KOPT-K1 (cell line): ENCODE measurements around the gene HVCN1.

Experiments
- H3K27ac ChIP-seq: fragments of 200-600 bp; sonication (generic); 2 replicates; pipeline ENCODE4 v1.5.1; 2016; ENCODE audit warnings: antibody characterized with exemption, mild to moderate bottlenecking, low read depth, low read length; ENCODE audit not compliant: poor library complexity, severe bottlenecking
- H3K36me3 ChIP-seq: fragments of 200-600 bp; sonication (generic); 2 replicates; pipeline ENCODE4 v1.5.1; 2017; ENCODE audit warnings: antibody characterized with exemption, mild to moderate bottlenecking, low read length, moderate library complexity; ENCODE audit not compliant: insufficient read depth
- H3K9me3 ChIP-seq: fragments of 200-600 bp; sonication (generic); 2 replicates; pipeline ENCODE4 v1.5.1; 2017; ENCODE audit warnings: antibody characterized with exemption, low read length, mild to moderate bottlenecking; ENCODE audit not compliant: insufficient read depth, poor library complexity, severe bottlenecking

HVCN1 gene

DNA sequence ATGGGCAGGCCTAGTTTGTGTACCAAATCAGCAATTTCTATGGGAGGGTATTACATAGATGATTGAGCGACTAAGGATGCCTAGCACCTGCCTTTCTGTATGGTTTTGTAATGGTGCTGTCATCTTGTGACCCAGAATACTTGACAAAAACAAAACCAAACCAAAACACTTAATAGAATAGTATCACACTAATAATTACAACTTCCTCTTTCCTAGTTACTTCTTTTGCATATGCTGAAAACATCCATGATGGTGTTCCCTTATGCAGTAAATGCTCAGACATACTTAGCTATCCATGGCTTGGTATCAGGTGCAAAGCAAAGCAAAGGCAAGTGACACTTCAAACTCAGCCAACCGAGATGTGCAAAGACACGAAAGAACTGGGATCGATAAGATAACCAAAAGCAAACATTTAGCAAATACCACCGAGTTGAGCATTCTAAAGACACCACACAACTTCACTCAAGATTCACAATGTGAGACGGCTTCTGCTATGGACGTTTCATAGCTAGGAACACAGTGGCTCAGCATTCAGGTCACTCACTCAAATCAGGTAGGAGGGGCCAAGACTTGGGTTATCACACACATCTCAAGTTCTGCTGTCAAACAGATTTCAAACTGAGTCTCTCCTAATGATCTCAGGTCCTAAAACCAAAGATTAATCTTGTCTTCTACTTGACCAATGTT, 29.4 kb upstream of the HVCN1 start:
- Histone ChIP-seq H3K27ac (no peak overlapping the region), H3K9me3 (no peaks in the 10 kb centered on the region), H3K36me3 (peaks cover 81% of the 10 kb centered on the region)

DNA sequence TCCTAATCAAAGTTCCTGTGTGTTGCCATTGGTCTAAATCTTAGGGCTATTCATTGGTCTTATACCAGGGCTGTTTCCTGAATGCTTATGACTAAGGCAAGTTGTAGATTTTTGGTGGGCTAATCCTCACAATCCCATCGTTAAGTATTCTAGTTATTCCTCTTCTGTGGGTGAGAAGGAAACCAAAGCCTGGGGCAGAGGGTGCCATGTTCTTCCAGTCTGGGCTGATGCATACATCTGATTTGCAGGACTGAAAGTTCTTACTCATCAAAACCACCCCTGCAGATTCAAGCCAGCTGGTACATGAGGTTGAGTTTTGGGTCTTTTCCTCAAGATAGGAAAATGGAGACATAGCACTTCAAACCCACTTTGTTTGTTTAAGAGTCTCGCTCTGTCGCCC, 28.1 kb upstream of the HVCN1 start:
- no peaks in the 10 kb centered on the region for H3K9me3 ChIP-seq
- H3K36me3 ChIP-seq = peaks cover 67% of the 10 kb centered on the region
- H3K27ac ChIP-seq = no peak overlapping the region

DNA sequence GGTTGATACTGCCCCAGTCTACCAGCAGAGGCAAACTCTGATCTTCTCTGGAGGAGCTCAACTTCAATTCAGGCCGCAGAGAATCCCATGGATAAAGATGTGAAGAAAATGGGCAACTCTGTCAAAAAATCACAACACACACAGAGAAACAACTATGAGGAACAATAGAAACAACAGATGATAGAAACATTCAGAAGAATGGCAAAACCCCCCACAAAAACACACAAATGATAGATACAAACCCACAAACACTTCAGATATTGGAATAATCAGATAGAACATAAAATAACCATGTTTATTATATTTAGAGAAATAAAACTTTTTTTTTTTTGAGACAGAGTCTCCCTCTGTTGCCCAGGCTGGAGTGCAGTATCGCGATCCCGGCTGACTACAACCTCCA, 20.0 kb upstream of the HVCN1 start:
- Histone ChIP-seq H3K27ac (no peak overlapping the region), H3K36me3 (peaks cover 5% of the 10 kb centered on the region; the same call in 1 of the 2 replicates), H3K9me3 (no peaks in the 10 kb centered on the region)

DNA sequence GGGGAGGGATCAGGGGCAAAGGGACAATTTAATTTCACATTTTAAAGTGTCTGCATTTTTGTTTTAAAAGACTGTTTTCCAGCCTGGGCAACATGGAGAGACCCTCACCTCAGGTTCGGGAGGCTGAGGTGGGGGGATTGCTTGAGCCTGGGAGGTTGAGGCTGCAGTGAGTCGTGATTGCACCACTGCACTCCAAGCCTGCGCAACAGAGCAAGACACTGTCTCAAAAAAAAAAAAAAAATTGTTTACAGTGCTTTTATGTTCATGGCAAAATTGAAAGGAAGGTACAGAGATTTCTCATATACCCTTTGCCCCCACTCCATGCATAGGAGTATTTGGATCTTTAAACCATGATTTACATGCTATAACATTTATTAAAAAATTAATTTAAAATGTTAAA, 16.4 kb upstream of the HVCN1 start:
- Histone ChIP-seq H3K36me3 (no peaks in the 10 kb centered on the region), H3K27ac (no peak overlapping the region), H3K9me3 (no peaks in the 10 kb centered on the region)

DNA sequence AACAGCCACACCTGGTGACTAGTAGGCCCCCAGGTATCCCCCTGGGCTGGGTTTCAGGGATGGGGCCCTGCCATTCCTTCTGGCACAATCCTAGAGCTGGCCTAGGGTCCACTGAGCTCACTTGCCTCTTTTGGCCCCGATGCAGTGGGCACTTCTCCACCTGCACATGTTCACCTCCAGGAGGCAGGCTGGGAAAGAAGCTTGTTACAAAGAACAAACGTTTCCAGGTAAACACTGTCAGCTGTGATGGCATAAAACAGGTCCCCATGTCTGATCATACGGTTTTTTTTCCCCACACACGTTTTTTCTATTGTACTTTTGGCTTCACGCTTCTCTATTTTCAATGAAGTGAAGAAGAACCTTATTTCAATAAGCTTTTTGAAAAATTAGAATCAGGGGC, 15.8 kb upstream of the HVCN1 start:
- no peaks in the 10 kb centered on the region for H3K9me3 ChIP-seq
- H3K36me3 ChIP-seq = no peaks in the 10 kb centered on the region
- H3K27ac ChIP-seq = no peak overlapping the region

DNA sequence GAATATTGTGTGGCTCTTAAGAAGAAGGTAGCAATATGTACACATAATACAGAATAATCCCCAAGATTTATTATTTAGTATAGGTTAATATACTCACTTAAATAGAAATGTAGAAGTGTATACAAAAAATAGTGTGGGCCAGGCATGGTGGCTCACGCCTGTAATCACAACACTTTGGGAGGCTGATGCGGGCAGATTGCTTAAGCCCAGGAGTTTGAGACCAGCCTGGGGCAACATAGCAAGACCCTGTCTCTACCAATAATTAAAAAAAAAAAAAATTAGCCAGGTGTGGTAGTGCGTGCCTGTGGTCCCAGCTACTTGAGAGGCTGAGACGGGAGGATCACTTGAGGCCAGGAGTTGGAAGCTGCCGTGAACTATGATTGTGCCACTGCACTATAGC, 15.3 kb upstream of the HVCN1 start:
- Histone ChIP-seq H3K27ac (no peak overlapping the region), H3K9me3 (no peaks in the 10 kb centered on the region), H3K36me3 (no peaks in the 10 kb centered on the region)

DNA sequence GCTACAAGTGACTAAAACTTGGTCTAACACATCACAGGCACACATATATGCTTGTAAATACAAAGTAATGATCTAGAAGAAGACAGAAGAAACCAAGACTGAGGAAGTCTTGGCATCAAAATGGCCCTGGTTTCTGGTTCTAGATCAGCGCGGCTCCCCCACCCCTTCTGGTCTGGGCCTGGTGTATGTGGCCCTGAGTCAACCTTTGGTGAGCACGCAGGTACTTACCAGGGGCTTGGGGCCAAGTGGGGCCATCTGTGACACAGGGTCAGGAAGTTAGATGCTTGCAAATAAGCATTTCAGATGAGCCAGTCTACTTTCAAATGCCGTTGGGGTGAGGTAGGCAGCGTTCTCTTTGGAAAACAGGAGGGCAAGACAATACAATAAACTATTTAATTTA, 13.2 kb upstream of the HVCN1 start:
- Histone ChIP-seq H3K36me3 (no peaks in the 10 kb centered on the region), H3K9me3 (no peaks in the 10 kb centered on the region), H3K27ac (no peak overlapping the region)

DNA sequence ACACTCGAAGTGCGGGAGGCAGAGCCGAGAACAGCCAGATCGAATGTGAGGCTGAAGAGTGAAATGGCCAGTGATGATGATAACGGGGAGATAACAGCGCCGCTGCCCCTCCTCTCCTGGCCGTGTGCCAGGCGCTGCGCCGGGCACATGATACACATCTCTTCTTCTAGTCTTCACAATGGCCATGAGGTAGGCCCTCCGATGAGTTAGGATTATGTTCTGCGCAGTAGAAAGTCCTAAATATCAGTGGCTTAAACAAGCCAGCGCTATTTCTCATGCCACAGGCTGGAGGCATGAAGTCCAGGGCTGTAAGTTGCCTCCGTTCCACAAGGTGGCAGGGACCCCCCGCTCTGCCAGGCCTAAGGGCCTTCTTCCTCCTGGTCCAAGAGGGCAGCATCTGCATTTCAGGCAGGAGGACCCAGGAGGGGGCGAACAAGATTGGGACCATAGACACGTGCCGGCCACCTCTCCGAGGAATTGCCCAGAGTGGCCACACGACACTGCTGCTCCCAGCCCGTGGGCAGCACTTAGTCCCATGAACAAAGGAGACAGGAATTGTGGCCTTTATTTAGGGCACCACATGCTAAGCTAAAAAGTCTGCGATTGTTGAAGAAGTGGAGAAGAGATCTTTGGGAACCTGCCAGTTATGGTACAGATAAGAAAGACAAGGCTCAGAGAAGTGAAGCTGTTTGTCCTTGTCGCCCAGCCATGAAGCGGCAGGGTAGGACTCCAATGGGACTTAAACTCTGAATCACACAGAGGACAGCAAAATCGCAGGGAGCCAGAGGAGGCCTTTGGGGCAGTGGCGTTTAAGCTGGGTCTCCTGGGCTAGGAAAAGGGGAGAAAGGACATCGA, 10.9 kb upstream of the HVCN1 start:
- Histone ChIP-seq H3K27ac (no peak overlapping the region), H3K9me3 (no peaks in the 10 kb centered on the region), H3K36me3 (no peaks in the 10 kb centered on the region)

DNA sequence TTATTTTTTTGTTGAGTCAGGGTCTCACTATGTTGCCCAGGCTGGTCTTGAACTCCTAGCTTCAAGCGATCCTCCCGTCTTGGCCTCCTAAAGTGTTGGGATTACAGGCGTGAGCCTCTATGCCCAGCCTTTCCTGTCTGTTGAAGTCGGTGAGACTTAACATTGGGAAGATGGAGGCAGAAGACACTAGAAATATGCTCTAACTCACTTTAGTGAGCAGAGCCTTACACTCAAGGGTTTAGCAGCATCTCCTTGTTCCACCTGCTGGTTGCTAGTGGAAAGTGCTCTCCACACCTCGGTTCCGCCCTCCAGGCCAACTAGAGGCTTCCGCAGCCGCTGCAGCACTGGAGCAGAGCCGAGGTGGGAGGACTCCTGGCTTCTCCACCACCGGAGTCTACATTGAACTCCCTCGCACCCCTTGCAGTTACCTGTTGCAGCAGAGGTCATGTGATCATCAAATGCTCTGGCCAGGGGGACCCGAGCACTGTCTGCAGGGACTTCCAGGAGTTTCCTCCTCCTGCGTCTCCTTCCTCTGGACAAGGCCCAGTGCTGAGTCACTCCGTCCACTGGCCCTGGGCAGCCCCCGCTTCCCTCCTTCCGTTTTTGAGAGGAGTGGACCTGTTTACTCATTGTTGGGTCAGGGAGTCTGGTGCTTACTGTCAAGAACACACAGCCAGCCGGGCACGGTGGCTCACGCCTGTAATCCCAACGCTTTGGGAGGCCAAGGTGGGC, 9.4 kb upstream of the HVCN1 start:
- H3K36me3 ChIP-seq = no peaks in the 10 kb centered on the region
- no peak overlapping the region for H3K27ac ChIP-seq
- H3K9me3 ChIP-seq = no peaks in the 10 kb centered on the region

DNA sequence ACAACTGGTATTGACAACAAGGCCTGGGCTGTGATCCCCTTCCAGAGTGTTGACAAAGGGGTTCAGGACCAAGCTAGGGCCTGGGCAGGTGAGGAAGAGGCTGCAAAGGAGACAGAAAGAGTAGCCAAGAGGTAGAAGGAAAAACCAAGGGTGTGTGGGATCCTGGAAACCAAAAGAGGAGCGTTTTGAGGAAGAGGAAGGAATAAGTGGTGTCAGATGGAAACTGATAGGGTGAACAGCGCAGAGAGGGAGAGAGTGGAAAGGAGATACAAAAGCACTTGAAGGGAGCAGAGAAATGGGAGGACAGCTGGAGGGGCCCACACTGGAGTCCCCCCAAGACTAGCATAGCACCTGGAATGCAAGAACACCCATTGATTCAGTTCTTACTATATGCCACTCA, 8.3 kb upstream of the HVCN1 start:
- Histone ChIP-seq H3K36me3 (no peaks in the 10 kb centered on the region), H3K9me3 (no peaks in the 10 kb centered on the region), H3K27ac (no peak overlapping the region)

DNA sequence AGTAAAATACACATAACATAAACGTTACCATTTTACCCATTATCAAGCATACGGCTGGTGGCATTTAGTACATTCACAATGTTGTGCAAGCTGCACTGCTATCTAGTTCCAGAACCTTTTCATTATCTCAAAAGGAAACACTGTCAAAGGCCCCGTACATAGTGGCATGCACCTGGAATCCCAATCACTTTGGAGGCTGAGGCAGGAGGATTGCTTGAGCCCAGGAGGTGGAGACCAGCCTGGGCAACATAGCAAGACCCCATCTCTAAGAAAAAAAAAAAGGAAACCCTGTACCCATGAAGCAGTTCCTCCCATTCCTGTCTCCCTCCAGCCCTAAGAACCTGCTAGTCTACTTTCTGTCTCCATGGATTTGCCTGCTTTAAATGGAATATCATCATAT, 7.4 kb upstream of the HVCN1 start:
- Histone ChIP-seq H3K36me3 (no peaks in the 10 kb centered on the region), H3K27ac (no peak overlapping the region), H3K9me3 (no peaks in the 10 kb centered on the region)

DNA sequence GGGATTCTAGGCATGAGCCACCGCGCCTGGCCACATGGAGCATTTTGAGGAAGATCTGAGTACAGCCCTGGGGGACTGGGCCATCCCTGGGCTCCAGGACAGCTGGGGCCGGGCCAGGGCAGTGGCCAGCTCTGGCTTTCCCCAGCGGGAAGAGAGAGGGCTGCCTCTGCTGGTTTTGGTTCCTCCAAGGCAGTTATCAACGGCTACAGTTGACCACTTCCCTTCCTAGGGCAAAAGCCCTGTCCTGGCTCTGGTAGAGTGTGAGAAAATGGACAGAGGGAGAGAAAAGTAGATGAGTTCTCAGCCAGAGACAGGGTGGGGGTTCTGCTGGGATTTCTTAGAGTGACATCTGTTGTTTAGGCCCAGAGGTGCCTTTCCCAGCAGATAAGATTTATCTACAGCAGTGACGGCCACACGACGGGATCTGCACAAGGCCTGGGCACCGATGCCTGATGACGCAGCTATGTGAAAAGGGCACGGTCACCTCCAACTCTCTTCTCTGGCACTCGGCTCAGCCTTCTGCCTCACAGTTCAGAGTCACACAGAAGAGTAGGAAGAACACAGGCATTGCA, 5.5 kb upstream of the HVCN1 start:
- Histone ChIP-seq H3K27ac (no peak overlapping the region), H3K36me3 (no peaks in the 10 kb centered on the region), H3K9me3 (no peaks in the 10 kb centered on the region)

DNA sequence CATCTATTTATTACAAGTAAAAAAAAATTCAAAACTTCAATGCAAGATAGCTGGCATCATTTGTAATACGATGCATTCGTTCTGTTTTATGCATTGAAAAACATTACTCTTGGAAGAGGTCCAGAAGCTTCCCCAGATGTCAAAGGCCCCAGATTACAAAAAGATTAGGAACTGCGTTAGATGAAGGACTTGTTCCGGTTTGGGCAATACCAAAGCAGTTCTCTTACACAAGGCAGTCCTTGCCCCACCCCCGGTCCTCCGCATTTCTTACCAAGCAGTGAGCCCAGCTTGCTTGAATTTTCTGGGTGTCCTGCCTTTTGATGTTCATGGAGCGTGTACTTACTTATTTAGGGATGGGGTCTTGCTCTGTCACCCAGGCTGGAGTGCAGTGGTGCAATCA, 4.8 kb upstream of the HVCN1 start:
- Histone ChIP-seq H3K27ac (no peak overlapping the region), H3K36me3 (no peaks in the 10 kb centered on the region), H3K9me3 (no peaks in the 10 kb centered on the region)

DNA sequence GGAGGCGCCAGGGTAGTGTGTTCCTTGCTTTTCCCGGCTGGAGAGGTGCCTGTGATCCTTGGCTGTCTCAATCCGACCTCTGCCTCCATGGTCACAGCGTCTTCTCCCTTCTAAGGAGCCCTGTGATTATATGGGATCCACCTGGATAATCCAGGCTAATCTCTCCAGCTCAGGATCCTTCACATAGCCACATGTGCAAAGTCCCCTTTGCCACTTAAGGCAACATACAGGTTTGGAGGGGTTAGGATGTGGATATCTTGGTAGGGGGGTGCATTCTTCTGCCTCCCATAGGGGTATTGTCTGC, 1.2 kb upstream of the HVCN1 start:
- Histone ChIP-seq H3K9me3 (no peaks in the 10 kb centered on the region), H3K27ac (peak overlapping the region; percentile 96), H3K36me3 (no peaks in the 10 kb centered on the region)
